SK-N-MC (cell line): Measurements from ENCODE around the gene HHAT.

Experiments
- EZH2 ChIP-seq: fragments of 200-600 bp; sonication (generic); IDR thresholded peaks from one replicate; pipeline ENCODE4 v1.6.1; 2017; ENCODE audit warnings: antibody characterized with exemption
- POLR2AphosphoS5 ChIP-seq: IDR thresholded peaks from 2 replicates; pipeline ENCODE4 v1.6.1; 2012; ENCODE audit warnings: mild to moderate bottlenecking, low read depth, low read length, borderline replicate concordance

DNA sequence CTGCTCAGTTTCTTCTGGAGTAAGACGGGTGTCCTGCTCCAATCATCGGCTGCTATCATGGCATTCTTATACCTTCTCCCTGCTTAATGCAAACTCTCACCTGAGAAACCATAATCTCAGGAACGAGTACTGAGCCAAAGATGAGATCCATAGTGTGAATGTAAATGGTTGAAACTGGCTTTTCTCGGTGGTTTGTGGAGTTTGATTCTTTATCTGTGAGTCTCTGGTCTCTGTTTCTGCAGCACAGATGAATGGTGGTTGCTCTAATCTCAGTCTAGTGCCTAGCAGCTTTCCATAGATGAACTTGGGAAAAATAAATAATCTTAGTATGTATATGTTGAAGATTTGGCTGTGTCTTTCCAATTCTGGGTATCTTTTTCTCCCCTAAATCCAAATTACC, 274.4 kb downstream of the HHAT start:
- no peak for TF ChIP-seq EZH2
- no peak for TF ChIP-seq POLR2AphosphoS5
